ENCODE results near the gene PIP5K1C.

Gene PIP5K1C

GRCh38 chr19:3684054-3684816 is 16.0 kb downstream of the PIP5K1C start:
- Histone ChIP-seq H2BK15ac (ENCODE audit: low read depth, poor library complexity, severe bottlenecking) (peak overlapping the region; percentile 82), H3K4me3 (ENCODE audit: insufficient read depth in 1 of 2, low read depth in 1 of 2, low read length in 2 of 2) (no peak overlapping the region), H3K27me3 (ENCODE audit: control insufficient read depth in 1 of 2, insufficient read depth in 1 of 2, low read length in 2 of 2) (no peaks in the 10 kb centered on the region), H3K4me2 (ENCODE audit: low read length, poor library complexity, severe bottlenecking) (peak overlapping the region; percentile 33), H2BK5ac (ENCODE audit: low read depth, low read length, poor library complexity, severe bottlenecking) (peak overlapping the region; percentile 25), H4K91ac (ENCODE audit: low read length) (peak overlapping the region; percentile 57), H3K14ac (ENCODE audit: low read length in 2 of 2) (peak overlapping the region in 1 of 2 experiments; percentile 2), H3K27ac (ENCODE audit: low read length, poor library complexity, severe bottlenecking) (peak overlapping the region; percentile 98), H3K79me1 (replicated peaks; ENCODE audit: low read length, poor library complexity, severe bottlenecking) (peaks cover 11% of the 10 kb centered on the region), H3K9ac (ENCODE audit: low read length) (no peak overlapping the region), H2BK120ac (ENCODE audit: low read depth, low read length) (peak overlapping the region; percentile 39), H4K8ac (ENCODE audit: low read length) (peak overlapping the region; percentile 39), H2BK12ac (ENCODE audit: low read length in 2 of 2) (peak overlapping the region; percentile 64 to 68), H2AK5ac (ENCODE audit: low read length, severe bottlenecking) (peak overlapping the region; percentile 37), H3K36me3 (ENCODE audit: control insufficient read depth in 1 of 2, insufficient read depth in 2 of 2, low read depth in 1 of 2, low read length in 2 of 2) (peaks cover 20 to 34% of the 10 kb centered on the region in 2 experiments), H3K18ac (ENCODE audit: low read depth in 1 of 2, low read length in 2 of 2) (peak overlapping the region; percentile 8 to 34), H3K4ac (ENCODE audit: low read depth in 1 of 2, low read length in 2 of 2) (peak overlapping the region; percentile 42), H2AFZ (ENCODE audit: low read depth, low read length) (no peak overlapping the region), H3K4me1 (ENCODE audit: control insufficient read depth, insufficient read depth, low read depth, low read length) (peaks cover 69% of the 10 kb centered on the region), H3K9me3 (ENCODE audit: control insufficient read depth, low read length) (peaks cover 5% of the 10 kb centered on the region), H3K23ac (ENCODE audit: low read length in 2 of 2) (peak overlapping the region in 1 of 2 experiments; percentile 18)
- DNase-seq = peak; percentile 94
- WGBS = 58% methylated on average over 23 of the region's 23 CpGs

- Histone ChIP-seq H4K91ac (ENCODE audit: low read length) (peak overlapping the region; percentile 95), H2BK120ac (ENCODE audit: low read depth, low read length) (no peak overlapping the region)
Measured at GRCh38 chr19:3683405-3684053, 16.7 kb downstream of the PIP5K1C start.

GRCh38 chr19:3682741-3683404 is 17.4 kb downstream of the PIP5K1C start:
- H2BK120ac ChIP-seq (ENCODE audit: low read depth, low read length) = peak overlapping the region; percentile 50
- WGBS = 44% methylated on average over 17 of the region's 17 CpGs
- H3K27ac ChIP-seq (ENCODE audit: low read length, poor library complexity, severe bottlenecking) = peak overlapping the region; percentile 98
- peak overlapping the region; percentile 18 for H3K4me2 ChIP-seq (ENCODE audit: low read length, poor library complexity, severe bottlenecking)
- peak overlapping the region; percentile 53 for H2BK15ac ChIP-seq (ENCODE audit: low read depth, poor library complexity, severe bottlenecking)
- H3K79me1 ChIP-seq (replicated peaks; ENCODE audit: low read length, poor library complexity, severe bottlenecking) = peaks cover 16% of the 10 kb centered on the region
- H4K91ac ChIP-seq (ENCODE audit: low read length) = peak overlapping the region; percentile 95
- no peaks in the 10 kb centered on the region for H3K27me3 ChIP-seq (ENCODE audit: control insufficient read depth in 1 of 2, insufficient read depth in 1 of 2, low read length in 2 of 2)
- H3K4ac ChIP-seq (ENCODE audit: low read depth in 1 of 2, low read length in 2 of 2) = peak overlapping the region; percentile 39 to 92
- peak; percentile 85 for DNase-seq
- H3K4me3 ChIP-seq (ENCODE audit: insufficient read depth in 1 of 2, low read depth in 1 of 2, low read length in 2 of 2) = no peak overlapping the region
- H4K8ac ChIP-seq (ENCODE audit: low read length) = peak overlapping the region; percentile 92
- peak overlapping the region; percentile 75 for H2BK5ac ChIP-seq (ENCODE audit: low read depth, low read length, poor library complexity, severe bottlenecking)
- peak overlapping the region in 1 of 2 experiments; percentile 63 for H3K14ac ChIP-seq (ENCODE audit: low read length in 2 of 2)
- H3K18ac ChIP-seq (ENCODE audit: low read depth in 1 of 2, low read length in 2 of 2) = peak overlapping the region; percentile 85 to 98
- no peak overlapping the region for H2AFZ ChIP-seq (ENCODE audit: low read depth, low read length)
- H3K23ac ChIP-seq (ENCODE audit: low read length in 2 of 2) = peak overlapping the region in 1 of 2 experiments; percentile 90
- peaks cover 58% of the 10 kb centered on the region for H3K4me1 ChIP-seq (ENCODE audit: control insufficient read depth, insufficient read depth, low read depth, low read length)
- H3K9me3 ChIP-seq (ENCODE audit: control insufficient read depth, low read length) = peaks cover 5% of the 10 kb centered on the region
- peak overlapping the region; percentile 75 to 99 for H2BK12ac ChIP-seq (ENCODE audit: low read length in 2 of 2)
- no peak overlapping the region for H3K9ac ChIP-seq (ENCODE audit: low read length)
- peak overlapping the region; percentile 100 for H2AK5ac ChIP-seq (ENCODE audit: low read length, severe bottlenecking)
- peaks cover 20 to 42% of the 10 kb centered on the region in 2 experiments for H3K36me3 ChIP-seq (ENCODE audit: control insufficient read depth in 1 of 2, insufficient read depth in 2 of 2, low read depth in 1 of 2, low read length in 2 of 2)

More at GRCh38 chr19:3683405-3684053, 16.7 kb downstream of the PIP5K1C start:
- Histone ChIP-seq H3K4me2 (ENCODE audit: low read length, poor library complexity, severe bottlenecking) (peak overlapping the region; percentile 33), H2AK5ac (ENCODE audit: low read length, severe bottlenecking) (peak overlapping the region; percentile 100), H2BK5ac (ENCODE audit: low read depth, low read length, poor library complexity, severe bottlenecking) (peak overlapping the region; percentile 75), H3K4me3 (ENCODE audit: insufficient read depth in 1 of 2, low read depth in 1 of 2, low read length in 2 of 2) (no peak overlapping the region), H2AFZ (ENCODE audit: low read depth, low read length) (no peak overlapping the region), H3K23ac (ENCODE audit: low read length in 2 of 2) (peak overlapping the region in 1 of 2 experiments; percentile 16), H3K4me1 (ENCODE audit: control insufficient read depth, insufficient read depth, low read depth, low read length) (peaks cover 64% of the 10 kb centered on the region), H2BK15ac (ENCODE audit: low read depth, poor library complexity, severe bottlenecking) (peak overlapping the region; percentile 39), H3K9ac (ENCODE audit: low read length) (no peak overlapping the region), H3K27me3 (ENCODE audit: control insufficient read depth in 1 of 2, insufficient read depth in 1 of 2, low read length in 2 of 2) (no peaks in the 10 kb centered on the region), H2BK12ac (ENCODE audit: low read length in 2 of 2) (peak overlapping the region; percentile 75 to 99), H3K36me3 (ENCODE audit: control insufficient read depth in 1 of 2, insufficient read depth in 2 of 2, low read depth in 1 of 2, low read length in 2 of 2) (peaks cover 20 to 37% of the 10 kb centered on the region in 2 experiments), H3K18ac (ENCODE audit: low read depth in 1 of 2, low read length in 2 of 2) (peak overlapping the region; percentile 85 to 98), H3K9me3 (ENCODE audit: control insufficient read depth, low read length) (peaks cover 5% of the 10 kb centered on the region), H3K79me1 (replicated peaks; ENCODE audit: low read length, poor library complexity, severe bottlenecking) (peaks cover 14% of the 10 kb centered on the region), H3K4ac (ENCODE audit: low read depth in 1 of 2, low read length in 2 of 2) (peak overlapping the region; percentile 39 to 92), H4K8ac (ENCODE audit: low read length) (peak overlapping the region; percentile 92), H3K27ac (ENCODE audit: low read length, poor library complexity, severe bottlenecking) (peak overlapping the region; percentile 98), H3K14ac (ENCODE audit: low read length in 2 of 2) (peak overlapping the region in 1 of 2 experiments; percentile 63)
- DNase-seq = peak; percentile 90
- WGBS = 22% methylated on average over 23 of the region's 26 CpGs

All from mesenchymal stem cell (in vitro differentiated cells and primary cell).